ENCODE data around the gene ZNF526.

The ZNF526 gene

GRCh38 chr19:42268142-42268703, 48.1 kb downstream of the ZNF526 start:
- DNase-seq, result peak; percentile 96

GRCh38 chr19:42268704-42269477, 48.8 kb downstream of the ZNF526 start, which contains the start of gene CIC:
Gene CIC, plus strand, starts transcription at chr19:42269252. Its CDS starts 2,532 bp downstream, at chr19:42271784.
- peak; percentile 100 for DNase-seq

GRCh38 chr19:42269478-42270345, 49.6 kb downstream of the ZNF526 start:
- peak; percentile 13 for DNase-seq

- DNase-seq, result peak; percentile 82
Observed at GRCh38 chr19:42270346-42271044, 50.4 kb downstream of the ZNF526 start.

- no peak for DNase-seq
Observed at GRCh38 chr19:42271045-42271419, 50.9 kb downstream of the ZNF526 start.

GRCh38 chr19:42271861-42272534, 51.9 kb downstream of the ZNF526 start:
- DNase-seq, result no peak

- no peak for DNase-seq
Observed at GRCh38 chr19:42272535-42272897, 52.4 kb downstream of the ZNF526 start.

- DNase-seq, result no peak
Observed at GRCh38 chr19:42272989-42273406, 52.9 kb downstream of the ZNF526 start.

- DNase-seq, result no peak
Observed at GRCh38 chr19:42273407-42274064, 53.4 kb downstream of the ZNF526 start.

- DNase-seq, result no peak
Observed at GRCh38 chr19:42274065-42274682, 54.1 kb downstream of the ZNF526 start.

GRCh38 chr19:42275103-42275502, 55.0 kb downstream of the ZNF526 start:
- DNase-seq, result no peak

GRCh38 chr19:42275517-42275916, 55.4 kb downstream of the ZNF526 start:
- no peak for DNase-seq

GRCh38 chr19:42276284-42276683, 56.2 kb downstream of the ZNF526 start:
- DNase-seq, result no peak

GRCh38 chr19:42276821-42277220, 56.7 kb downstream of the ZNF526 start:
- no peak for DNase-seq

All from NCI-H226 (cell line).